Measurements from ENCODE around the gene SPDL1.
A peak's percentile ranks its signal among the peaks of the same experiment; 100 is the strongest.
"Not testable (repeated sequence)": the region's sequence is repeated elsewhere in the genome, so short reads cannot be mapped to it uniquely, and the experiment has no call there.

Gene SPDL1

DNA sequence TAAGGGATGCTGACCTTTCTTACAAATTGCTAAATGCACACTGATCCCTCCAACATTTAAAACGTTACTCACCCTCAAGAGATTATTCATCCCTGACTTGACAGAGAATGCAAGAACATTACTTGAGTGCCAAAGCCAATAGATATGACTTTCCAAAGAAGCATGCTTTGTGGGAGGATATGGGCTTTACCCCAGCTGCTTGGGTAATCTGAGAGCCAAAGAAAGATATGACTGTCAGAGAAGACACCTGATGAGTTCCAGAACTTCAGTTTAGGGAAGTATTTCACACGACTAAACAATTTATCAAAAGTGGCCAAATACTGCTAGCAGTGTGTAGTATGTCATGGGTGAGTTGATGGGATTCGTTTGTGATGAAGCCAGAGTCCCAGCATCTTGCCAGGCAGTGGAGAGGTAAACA is 7.4 kb upstream of the SPDL1 start:
- DNase-seq (ENCODE audit: low spot score) = no peak

DNA sequence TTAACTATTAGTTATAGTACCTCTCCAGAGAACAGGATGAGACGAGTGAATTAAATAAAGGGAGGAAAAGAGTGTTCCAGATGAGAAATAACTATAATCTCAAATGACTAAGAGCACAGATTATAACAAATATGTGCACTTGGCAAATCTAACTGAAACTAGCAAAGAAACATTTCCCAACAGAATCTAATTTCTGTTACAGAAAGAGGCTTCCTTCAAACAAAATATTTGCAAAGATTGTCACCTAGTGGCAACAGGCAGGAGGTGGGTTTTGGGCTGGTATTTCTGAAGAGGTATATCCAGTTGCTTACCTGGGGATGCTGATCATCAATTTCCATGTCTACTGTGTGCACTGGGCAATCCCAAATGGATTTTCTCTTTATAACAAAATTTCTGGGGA is 5.6 kb upstream of the SPDL1 start:
- no peak for DNase-seq (ENCODE audit: low spot score)

DNA sequence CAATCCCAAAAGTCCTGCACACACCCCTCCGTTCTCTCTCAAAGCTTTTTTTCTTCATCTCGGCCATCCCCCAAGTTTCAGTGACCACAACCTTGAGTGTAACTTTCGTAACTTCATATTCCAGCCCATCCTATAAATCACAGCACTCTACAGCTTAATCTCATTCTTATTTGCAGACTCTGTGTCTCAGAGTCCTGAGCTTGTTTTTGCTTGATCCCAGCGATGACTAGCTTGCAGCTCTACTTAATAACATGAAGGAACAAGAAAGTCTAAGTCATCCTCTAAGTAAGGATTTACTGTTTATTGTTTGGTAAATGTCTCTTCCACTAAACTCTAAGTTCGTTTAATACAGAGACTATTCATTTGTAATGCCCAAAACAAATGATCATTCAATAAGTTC is 2.6 kb upstream of the SPDL1 start:
- no peak for DNase-seq (ENCODE audit: low spot score)

DNA sequence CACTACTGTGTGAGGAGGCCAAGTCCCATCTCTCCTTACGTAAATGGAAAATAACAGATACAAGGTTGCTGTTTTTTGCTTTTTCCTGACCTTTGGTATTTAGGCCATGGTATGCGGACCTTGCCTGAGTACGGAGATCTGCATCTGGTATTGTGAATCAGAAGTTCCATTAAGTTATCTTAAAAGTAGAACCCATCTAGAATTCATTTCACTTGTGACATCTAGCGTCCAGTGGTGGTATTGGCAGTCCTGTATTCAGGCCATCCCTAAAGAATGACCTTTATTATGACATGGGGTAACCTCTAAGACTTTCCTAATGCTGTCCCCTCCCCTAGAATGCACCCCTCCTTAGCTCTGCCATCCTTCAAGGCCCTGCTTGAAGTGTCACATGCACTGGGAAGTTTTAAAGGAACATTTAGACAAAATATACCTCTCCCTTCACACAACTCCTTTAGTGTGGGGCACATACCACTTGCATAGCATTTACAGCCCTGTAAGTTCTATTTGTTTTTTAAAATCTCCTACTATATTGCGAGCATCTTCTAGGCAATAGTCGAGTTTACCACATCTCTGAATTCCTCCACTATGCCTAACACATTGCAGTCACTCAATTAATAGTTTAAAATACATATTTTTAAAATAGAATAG is 1.9 kb upstream of the SPDL1 start:
- peak; percentile 59 for DNase-seq (ENCODE audit: low spot score)

DNA sequence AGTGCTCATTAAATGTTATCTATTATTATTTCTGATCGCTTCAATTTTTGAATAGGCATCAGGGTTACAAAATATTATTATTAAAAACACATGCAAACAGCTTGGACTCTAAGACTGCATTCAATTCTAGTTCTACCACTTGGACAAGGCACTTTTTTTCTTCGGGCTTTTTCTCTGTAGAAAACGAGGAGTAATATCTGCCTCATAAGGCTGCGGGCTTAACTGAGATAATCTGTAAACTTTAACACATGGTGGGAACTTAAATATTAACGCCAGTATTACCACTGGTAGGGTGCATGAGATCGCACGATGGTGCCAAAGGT is 511 bp upstream of the SPDL1 start:
- no peak for DNase-seq (ENCODE audit: low spot score)

DNA sequence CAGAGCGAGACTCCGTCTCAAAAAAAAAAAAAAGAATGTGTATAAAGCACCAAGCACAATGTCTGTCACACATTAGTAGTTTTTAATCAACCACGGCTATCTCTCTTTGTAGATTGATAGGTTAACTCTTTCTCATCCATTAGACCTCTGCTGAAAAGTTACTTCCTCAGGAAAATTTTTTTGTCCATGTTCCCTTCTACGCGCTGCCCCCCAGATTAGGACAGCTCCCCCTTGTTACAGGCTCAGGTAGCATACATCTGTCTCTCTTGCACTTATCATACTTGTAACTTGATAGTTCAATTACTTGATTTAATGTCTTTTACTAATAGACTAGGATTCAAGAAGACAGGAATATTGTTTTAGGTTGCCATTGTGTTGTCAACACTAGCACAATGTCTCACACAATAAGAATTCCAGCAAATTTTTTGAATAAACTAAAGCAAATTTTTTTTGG is 1.5 kb downstream of the SPDL1 start:
- no peak for DNase-seq (ENCODE audit: low spot score)

DNA sequence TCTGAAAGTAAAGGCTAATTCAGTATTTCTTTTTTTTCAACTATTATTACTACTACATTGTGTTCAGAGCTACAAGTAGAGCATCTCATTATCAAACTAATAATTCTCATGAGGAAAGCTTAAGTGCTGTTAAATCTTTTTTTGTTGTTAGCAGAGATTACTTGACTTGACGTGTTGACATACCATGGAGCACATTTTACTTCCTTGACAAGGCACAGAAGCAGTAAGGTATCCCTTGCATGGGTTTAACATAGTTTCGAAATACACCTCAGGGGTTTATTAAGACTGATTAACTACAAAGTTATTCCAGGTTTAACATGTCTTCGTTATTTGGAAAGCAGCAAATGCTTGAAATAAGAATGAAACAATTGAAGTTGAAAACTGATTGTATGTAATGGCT is 7.0 kb downstream of the SPDL1 start:
- DNase-seq (ENCODE audit: low spot score) = no peak

DNA sequence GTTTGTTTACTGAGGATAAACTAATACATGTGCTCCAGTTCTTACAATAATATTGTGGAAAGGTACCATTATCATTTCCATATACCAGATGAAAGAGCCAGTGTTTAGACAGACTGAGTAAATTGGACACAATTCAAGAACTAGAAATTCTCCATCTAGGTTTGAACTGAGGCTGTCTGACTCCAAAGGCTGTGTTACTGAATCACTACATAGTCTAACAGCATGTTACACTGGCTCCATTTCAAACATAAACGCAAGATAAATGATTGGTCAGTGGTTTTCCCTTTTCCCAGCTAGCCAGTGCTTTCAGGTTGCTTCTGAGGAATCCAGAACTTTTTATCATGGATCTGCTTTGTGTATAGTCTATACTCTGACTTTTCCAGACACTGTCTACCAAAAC is 8.1 kb downstream of the SPDL1 start:
- DNase-seq (ENCODE audit: low spot score) = no peak

DNA sequence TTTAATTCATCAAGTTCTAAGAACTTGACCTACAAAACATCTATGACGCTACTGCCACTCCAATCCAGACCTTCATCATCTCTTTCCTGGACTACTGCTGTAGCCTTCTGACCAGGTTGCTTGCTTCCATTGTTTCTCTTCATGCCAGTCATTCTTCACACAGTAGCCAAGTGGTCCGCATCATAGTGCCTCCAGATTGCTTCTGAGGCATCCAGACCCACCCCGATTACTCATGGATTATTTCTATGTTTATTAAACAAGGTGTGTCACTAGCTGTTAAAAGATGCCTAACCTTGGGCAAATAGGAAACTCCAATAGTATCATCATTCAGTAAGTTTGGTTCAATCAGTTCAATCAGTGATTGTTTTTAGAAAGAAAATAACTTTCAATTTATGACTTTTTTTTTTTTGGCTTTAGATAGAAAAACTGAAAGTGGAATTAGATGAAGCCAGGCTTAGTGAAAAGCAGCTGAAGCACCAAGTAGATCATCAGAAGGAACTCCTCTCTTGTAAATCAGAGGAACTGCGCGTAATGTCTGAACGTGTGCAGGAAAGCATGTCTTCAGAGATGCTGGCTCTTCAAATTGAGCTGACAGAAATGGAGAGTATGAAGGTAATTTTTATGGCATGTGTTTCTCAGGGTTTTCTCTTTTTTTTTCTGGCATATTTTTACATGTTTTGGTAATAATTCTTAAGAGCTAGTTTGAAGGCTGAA is 9.5 kb downstream of the SPDL1 start:
- no peak for DNase-seq (ENCODE audit: low spot score)

DNA sequence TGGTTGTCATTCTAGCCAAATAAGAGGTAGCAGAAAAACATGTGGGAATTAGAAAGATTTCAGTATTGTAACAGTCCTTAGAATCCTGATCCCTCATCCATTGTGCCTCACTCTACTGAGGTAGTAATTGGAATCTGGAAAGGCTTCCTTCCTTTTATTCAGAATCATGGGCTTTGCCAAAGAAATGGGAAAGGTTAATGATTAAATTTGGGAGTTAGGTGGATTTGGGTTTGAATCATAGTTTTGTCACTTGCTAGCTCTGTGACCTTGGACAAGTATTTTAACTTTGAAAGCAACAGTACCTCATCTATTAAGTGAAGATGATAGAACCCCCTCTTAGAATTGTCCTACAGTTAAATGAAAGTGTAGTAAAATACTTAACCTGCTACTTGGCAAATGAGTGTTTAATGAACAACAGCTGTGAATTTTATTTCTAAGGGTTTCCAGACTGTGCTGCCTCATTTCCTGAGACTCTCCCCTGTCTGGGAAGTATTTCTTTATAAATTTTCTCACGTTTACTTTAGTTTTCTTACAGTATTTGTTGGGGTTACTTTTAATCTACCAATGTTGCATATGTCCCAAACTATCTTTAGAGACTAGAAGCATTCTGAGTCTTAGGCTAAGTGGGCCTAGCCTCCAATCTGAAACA is 11.7 kb downstream of the SPDL1 start:
- no peak for DNase-seq (ENCODE audit: low spot score)

DNA sequence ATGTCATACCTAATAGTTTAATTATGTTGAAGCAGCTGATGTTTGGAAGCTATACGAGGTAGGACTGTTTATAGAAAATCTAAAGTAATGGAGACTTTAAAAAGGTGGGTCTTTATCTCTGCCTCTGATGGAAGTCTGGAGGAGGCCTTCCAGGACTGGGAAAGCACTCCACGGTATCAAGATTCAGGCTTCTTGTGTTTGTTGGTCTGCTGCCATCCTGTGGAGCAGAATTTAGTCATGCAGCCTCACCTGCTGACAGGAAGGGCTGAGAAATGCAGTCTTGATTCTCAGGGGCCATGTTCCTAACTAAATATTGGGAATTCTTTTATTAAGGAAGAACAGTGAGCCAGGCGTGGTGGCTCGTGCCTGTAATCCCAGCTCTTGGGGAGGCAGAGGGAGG is 15.9 kb downstream of the SPDL1 start:
- no peak for DNase-seq (ENCODE audit: low spot score)

DNA sequence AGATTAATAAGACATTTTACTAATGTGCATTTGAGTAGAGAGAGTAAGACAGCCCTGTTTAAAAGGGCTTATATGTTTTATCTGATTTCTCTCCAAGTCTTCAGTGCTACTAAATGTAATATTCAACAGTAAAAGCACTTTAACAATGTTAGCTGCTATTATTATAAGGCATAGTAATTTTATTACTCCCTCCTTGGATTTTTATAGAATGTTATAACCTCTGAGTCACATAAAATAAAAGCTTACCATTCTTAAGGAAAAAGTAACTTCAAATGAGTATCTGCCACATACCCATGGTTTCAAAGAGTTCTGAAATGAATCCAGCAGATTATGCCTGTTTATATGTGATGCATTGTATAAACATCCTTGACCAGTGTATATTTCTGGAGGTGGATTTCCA is 19.0 kb downstream of the SPDL1 start:
- no peak for DNase-seq (ENCODE audit: low spot score)

DNA sequence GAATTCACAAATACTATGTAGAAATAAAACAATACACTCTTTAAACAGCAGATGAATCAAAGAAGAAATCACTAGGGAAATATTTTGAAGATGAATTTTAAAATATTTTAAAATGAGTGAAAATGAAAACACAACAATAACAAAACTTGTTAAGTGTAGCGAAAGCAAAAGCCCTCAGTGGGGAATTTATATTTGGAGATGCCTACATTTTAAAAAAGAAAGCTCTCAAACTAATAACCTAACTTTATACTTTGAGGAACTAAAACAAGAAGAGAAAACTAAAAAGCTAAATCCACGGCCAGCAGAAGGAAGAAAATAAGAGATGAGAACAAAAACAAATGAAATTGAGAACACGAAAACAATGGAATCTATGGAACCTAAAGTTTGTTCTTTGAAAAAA is 22.7 kb downstream of the SPDL1 start:
- no peak for DNase-seq (ENCODE audit: low spot score)

DNA sequence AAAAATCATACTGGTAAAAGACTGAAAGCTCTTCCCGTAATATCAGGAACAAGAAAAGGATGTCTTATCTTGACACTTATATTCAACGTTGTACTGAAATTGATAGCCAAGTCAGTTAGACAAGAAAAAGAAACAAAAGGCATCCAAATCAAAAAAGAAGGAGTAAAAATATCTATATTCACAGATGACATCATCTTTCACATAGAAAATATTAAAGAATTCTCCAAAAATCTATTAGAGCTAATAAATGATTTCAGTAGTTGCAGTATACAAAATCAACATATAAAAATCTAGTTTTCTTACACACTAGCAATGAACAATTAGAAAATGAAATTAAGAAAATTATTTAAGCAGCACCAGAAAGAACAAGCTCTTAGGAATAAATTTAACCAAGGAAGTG is 24.3 kb downstream of the SPDL1 start:
- no peak for DNase-seq (ENCODE audit: low spot score)

DNA sequence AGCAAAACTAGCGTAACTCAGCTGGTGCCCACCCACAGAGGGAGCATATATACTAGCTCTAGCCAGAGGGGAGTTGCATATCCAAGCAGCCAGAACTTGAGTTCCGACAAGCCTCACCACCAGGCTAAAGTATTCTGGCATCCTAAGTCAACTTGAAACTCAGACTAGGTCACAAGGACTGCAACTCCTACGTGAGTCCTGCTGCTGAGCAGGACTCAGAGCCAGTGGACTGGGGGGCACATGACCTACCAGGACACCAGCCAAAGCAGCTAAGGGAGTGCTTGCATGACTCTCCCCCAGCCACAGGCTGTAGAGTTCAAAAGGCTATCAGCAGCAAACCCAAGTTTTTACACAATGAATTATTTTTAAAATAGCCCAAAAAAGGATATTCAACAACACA is 26.1 kb downstream of the SPDL1 start:
- DNase-seq (ENCODE audit: low spot score) = no peak

DNA sequence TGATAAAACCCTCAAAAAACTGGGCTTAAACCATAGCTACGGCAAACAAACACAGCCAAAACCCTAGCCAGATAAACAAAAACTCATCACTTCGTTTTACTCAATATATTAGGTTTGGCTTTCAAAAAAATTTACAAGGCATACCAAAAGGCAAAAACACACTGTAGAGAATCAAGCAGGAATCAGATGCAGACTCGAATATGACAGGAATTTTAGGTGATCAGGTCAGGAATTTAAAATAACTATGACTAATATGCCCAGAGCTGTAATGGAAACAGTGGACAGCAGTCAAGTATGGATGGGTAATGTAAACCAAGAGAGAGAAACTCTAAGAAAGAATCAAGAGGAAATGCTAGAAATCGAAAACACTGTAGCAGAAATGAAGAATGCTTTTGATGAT is 27.0 kb downstream of the SPDL1 start:
- no peak for DNase-seq (ENCODE audit: low spot score)

DNA sequence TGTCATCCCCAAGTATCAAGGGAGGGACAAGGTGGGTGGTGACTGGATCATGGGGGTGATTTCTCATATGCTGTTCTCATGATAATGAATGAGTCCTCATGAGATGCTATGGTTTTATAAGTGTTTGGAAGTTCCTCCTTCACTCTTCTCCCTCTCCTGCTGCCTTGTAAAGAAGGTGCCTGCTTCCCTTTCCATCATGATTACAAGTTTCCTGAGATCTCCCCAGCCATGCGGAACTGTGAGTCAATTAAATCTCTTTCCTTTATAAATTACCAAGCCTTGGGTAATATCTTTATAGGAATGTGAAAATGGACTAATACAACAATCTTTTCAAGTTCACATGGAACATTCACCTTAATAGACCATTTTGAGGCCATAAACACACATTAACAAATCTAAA is 32.0 kb downstream of the SPDL1 start:
- DNase-seq (ENCODE audit: low spot score) = no peak

DNA sequence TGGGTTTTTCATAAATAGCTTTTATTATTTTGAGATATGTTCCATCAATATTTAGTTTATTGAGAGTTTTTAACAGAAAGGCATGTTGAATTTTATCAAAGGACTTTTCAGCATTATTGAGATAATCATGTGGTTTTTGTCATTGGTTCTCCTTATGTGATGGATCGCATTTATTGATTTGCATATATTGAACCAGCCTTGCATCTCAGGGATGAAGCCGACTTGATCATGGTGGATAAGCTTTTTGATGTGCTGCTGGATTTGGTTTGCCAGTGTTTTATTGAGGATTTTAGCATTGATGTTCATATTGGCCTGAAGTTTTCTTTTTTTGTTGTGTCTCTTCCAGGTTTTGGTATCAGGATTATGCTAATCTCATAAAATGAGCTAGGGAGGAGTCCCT is 40.7 kb downstream of the SPDL1 start:
- not testable (repeated sequence) for DNase-seq (ENCODE audit: low spot score)

DNA sequence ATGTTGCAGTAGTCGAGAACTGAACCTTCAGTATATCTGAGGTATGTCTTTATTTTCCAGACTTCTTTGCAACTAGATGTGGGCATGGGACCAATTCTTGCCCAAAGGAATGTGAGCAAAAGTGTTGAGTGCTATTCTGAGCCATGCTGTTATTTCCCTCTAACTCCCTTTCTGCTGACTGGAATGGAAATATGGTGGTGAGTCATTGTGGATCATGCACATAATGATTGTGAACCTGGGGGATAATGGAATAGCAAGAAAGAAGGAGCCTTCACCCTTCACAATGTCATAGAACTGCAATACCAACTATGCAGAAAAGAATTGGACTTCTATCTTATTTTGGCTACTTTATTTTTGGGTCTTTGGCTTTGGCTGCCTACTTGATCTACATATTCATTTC is 43.2 kb downstream of the SPDL1 start:
- no peak for DNase-seq (ENCODE audit: low spot score)

DNA sequence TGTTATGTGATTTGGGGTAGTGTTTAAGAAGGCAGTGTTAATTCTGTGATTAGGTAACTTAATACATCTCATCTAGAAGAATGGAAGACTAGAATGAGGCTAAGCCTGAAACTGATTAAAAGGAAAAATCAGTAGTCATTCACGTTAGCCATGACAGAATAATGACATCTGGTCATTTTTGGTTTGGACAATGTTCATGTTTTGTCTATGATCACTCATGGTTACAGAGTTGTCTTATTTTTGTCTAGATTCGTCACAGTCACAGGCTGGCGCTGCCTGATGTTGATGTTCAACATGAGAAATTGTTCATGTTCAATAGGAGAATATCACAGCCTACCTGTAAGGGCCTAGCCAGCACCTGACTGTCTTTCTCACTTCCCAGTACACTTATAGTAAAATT is 44.0 kb downstream of the SPDL1 start:
- DNase-seq (ENCODE audit: low spot score) = no peak

DNA sequence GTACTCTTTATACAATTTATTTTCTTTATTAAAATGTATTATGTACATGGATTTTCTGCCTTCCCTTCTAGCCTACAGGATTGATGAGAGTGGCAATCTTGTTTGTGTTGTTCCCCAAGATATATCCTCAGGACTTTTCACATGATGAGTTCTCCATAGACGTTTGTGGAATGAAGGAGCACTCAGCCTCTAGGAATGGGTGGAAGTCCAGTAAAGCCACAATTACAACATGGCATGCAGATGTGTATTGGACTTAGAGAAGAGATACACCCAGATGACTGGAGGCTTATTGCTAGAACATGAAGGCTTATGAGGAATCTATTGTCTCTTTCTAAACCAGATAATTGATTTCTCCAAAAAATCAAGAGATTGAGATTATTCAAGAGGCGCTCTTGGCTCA is 45.3 kb downstream of the SPDL1 start:
- no peak for DNase-seq (ENCODE audit: low spot score)

DNA sequence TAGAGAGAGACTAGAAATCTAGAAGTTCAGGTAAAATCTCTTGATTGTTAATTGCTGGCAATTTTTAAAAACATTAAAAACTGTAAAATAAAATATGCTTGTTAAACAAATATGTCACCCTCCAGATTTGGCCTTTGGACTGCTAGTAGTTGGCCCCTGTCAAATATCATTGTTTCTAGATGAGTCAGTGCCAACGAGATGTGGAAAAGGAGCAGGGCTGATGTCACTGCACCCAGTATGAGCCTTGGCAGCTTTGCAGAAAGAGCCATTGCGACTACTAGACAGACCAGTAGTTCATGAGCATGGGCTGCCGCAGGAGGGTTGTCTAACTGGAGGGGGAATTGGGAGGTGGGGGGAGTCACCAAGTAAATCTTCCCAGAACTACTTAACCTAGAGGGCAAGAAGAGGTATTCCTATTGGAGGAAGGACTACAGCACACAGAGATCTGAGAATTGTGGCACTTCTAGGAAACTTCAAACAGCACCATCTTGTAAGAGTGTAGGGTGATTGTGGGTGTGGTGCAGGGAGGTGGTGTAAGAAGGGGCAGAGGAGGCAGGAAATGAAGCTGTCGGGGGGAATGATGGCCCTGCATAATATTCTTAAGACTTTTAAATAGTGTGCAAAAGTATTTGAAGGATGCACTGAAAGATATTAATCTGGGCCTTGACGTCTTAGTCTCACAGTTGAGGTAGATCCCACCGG is 46.4 kb downstream of the SPDL1 start:
- no peak for DNase-seq (ENCODE audit: low spot score)

DNA sequence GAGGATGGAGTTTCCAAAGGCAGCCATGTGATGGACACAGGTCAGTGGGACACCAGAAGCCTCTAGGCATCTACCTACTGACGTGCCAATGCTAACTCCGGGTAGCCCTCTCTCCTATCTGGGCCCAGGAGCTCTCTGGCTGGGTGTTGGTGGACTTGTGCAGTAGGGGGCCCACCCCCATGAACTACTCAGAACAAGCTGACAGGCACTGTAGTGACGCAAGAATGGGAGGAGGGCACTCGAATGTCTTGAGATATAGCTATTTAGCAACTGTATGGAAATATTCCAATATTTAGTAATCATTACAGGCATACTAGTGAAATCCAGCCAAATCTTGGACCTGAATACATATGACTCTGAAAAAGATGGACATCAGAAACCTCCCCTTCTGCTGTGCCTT is 47.8 kb downstream of the SPDL1 start:
- no peak for DNase-seq (ENCODE audit: low spot score)

All from hematopoietic multipotent progenitor cell treated with erythropoietin and hydrocortisone succinate and interleukin-3 and kit ligand, for 17 days (in vitro differentiated cells).